ENCODE data around the gene COL18A1. TPM values are rescaled to one million over a fixed set of nuclear protein-coding genes. Genes with fewer than 3 reads are reported as not detected.

Gene COL18A1
- polyA plus RNA-seq, 1 of the 3 experiments (the other 2 are of a cell fraction) = 118 TPM

DNA sequence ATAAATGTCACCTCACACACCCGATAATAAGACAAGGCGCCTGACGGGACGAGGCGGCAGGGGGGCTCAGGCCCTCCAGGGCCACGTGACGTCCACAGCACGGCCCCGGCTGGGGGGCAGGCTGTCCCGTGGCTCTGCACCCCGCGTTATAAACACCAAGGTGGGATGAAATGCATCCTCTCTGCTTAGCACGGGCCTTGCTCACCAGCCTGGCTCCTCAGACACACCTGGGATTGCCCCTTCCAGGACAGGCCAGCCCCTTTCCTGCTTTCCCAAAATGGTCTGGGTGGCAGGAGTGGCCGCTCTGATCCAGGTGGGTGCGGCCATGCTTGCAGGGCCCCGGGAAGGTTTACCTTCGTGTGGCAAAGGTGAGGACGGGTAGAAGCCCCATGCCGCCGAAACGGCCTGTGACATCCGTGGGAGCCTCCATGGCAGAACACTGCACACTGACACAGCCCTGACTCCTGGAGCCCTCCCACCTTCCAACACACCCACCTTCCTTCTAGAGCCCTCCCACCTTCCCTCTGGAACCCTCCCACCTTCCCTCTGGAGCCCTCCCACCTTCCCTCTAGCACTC, 101.4 kb downstream of the COL18A1 start:
- WGBS (ENCODE audit: low lambda C conversion rate) = 89% methylated on average over 14 of the region's 22 CpGs
- ChIA-PET POLR2A (interaction anchor here (0.9 kb wide), 1 partner anchor 15 kb away, joined by 3 read pairs; no protein-coding TSS in a partner anchor), CTCF (interaction anchor here (0.6 to 0.8 kb wide), 2 partner anchors 10 to 28 kb away, joined by 3 read pairs; no protein-coding TSS in a partner anchor)

DNA sequence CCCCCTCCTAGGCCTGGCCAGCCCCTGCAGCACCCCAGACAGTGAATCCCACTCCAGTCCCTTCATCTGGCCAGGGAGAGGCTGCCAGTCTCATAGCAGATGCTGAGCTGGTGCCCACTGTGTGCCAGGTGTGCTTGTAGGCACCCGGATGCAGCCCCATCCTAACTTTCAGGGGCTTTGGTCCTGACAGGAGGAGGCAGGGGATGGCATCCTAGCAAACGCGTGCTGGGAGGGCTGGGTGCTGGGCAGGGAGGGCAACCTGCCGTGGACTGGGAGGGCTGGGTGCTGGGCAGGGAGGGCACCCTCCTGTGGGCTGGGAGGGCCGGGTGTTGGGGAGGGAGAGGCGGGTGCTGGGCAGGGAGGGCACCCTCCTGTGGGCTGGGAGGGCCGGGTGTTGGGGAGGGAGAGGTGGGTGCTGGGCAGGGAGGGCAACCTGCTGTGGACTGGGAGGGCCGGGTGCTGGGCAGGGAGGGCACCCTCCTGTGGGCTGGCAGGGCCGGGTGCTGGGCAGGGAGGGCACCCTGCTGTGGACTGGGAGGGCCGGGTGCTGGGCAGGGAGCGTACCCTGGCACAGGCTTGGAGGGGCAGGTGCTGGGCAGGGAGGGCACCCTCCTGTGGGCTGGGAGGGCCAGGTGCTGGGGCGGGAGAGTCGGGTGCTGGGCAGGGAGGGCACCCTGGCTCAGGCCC, 102.0 kb downstream of the COL18A1 start:
- no peak for DNase-seq
- no peak overlapping the region for H2AFZ ChIP-seq (ENCODE audit: low read depth)
- H3K36me3 ChIP-seq (replicated peaks in 1 of 2; ENCODE audit: control insufficient read depth in 1 of 2, insufficient read depth in 2 of 2, low read length in 1 of 2) = peaks cover 6 to 10% of the 10 kb centered on the region in 2 experiments
- no peaks in the 10 kb centered on the region for H4K20me1 ChIP-seq (ENCODE audit: insufficient read depth)
- H3K27ac ChIP-seq (ENCODE audit: low read depth in 2 of 2, low read length in 1 of 2) = no peak overlapping the region
- no peaks in the 10 kb centered on the region for H3K27me3 ChIP-seq (ENCODE audit: insufficient read depth)
- H3F3A ChIP-seq (replicated peaks; ENCODE audit: insufficient read depth) = peaks cover 9% of the 10 kb centered on the region
- H3K79me2 ChIP-seq (ENCODE audit: insufficient read depth) = no peaks in the 10 kb centered on the region
- CTCF ChIA-PET = no interaction called here
- H3K4me1 ChIP-seq (ENCODE audit: control insufficient read depth in 1 of 2, insufficient read depth in 2 of 2, low read depth in 1 of 2, low read length in 1 of 2) = no peaks in the 10 kb centered on the region; a peak in 1 of 4 replicates
- H3K4me3 ChIP-seq (ENCODE audit: low read depth in 2 of 2, low read length in 1 of 2) = no peak overlapping the region
- POLR2A ChIA-PET = no interaction called here
- no peaks in the 10 kb centered on the region for H3K9me2 ChIP-seq
- no peaks in the 10 kb centered on the region for H3K9me3 ChIP-seq
- no peak overlapping the region for H3K9ac ChIP-seq
- 89% methylated on average over 7 of the region's 13 CpGs for WGBS (ENCODE audit: low lambda C conversion rate)
- no peak overlapping the region for H3K4me2 ChIP-seq
- TF ChIP-seq RXRA (IDR thresholded peaks at IDR 0.05; ENCODE audit: borderline replicate concordance, low read depth) (no peak), MXI1 (IDR thresholded peaks at IDR 0.05; ENCODE audit: low read depth, low read length) (no peak), FOXJ3 (CRISPR knock-in tag; IDR thresholded peaks at IDR 0.05) (no peak), CHD2 (IDR thresholded peaks at IDR 0.05; ENCODE audit: low read length, partially characterized antibody) (no peak), TCF12 (IDR thresholded peaks at IDR 0.05) (no peak), FOSL2 (IDR thresholded peaks at IDR 0.05; ENCODE audit: borderline replicate concordance, low read depth) (no peak), TAF1 (IDR thresholded peaks at IDR 0.05; ENCODE audit: borderline replicate concordance, low read depth, low read length) (no peak), RCOR1 (IDR thresholded peaks at IDR 0.05; ENCODE audit: low read length) (no peak), RAD21 (IDR thresholded peaks at IDR 0.05; ENCODE audit: low read length) (no peak), EZH2phosphoT487 (IDR thresholded peaks at IDR 0.05; ENCODE audit: borderline replicate concordance, low read depth) (no peak)
- TF ChIP-seq, protein P1, sequence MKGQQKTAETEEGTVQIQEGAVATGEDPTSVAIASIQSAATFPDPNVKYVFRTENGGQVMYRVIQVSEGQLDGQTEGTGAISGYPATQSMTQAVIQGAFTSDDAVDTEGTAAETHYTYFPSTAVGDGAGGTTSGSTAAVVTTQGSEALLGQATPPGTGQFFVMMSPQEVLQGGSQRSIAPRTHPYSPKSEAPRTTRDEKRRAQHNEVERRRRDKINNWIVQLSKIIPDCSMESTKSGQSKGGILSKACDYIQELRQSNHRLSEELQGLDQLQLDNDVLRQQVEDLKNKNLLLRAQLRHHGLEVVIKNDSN (IDR thresholded peaks at IDR 0.05; ENCODE audit: borderline replicate concordance, low read depth) = no peak
- TF ChIP-seq, protein P2, sequence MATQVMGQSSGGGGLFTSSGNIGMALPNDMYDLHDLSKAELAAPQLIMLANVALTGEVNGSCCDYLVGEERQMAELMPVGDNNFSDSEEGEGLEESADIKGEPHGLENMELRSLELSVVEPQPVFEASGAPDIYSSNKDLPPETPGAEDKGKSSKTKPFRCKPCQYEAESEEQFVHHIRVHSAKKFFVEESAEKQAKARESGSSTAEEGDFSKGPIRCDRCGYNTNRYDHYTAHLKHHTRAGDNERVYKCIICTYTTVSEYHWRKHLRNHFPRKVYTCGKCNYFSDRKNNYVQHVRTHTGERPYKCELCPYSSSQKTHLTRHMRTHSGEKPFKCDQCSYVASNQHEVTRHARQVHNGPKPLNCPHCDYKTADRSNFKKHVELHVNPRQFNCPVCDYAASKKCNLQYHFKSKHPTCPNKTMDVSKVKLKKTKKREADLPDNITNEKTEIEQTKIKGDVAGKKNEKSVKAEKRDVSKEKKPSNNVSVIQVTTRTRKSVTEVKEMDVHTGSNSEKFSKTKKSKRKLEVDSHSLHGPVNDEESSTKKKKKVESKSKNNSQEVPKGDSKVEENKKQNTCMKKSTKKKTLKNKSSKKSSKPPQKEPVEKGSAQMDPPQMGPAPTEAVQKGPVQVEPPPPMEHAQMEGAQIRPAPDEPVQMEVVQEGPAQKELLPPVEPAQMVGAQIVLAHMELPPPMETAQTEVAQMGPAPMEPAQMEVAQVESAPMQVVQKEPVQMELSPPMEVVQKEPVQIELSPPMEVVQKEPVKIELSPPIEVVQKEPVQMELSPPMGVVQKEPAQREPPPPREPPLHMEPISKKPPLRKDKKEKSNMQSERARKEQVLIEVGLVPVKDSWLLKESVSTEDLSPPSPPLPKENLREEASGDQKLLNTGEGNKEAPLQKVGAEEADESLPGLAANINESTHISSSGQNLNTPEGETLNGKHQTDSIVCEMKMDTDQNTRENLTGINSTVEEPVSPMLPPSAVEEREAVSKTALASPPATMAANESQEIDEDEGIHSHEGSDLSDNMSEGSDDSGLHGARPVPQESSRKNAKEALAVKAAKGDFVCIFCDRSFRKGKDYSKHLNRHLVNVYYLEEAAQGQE (IDR thresholded peaks at IDR 0.05; ENCODE audit: low read depth, low read length) = no peak
- TF ChIP-seq, protein P3, sequence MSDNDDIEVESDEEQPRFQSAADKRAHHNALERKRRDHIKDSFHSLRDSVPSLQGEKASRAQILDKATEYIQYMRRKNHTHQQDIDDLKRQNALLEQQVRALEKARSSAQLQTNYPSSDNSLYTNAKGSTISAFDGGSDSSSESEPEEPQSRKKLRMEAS (IDR thresholded peaks at IDR 0.05; ENCODE audit: low read depth) = no peak

More for the DNA sequence above, 101.4 kb downstream of the COL18A1 start:
- Histone ChIP-seq H3K4me3 (ENCODE audit: low read depth in 2 of 2, low read length in 1 of 2) (no peak overlapping the region), H4K20me1 (ENCODE audit: insufficient read depth) (no peaks in the 10 kb centered on the region), H3K36me3 (replicated peaks in 1 of 2; ENCODE audit: control insufficient read depth in 1 of 2, insufficient read depth in 2 of 2, low read length in 1 of 2) (peaks cover 2 to 6% of the 10 kb centered on the region in 2 experiments), H3K27me3 (ENCODE audit: insufficient read depth) (no peaks in the 10 kb centered on the region), H3K4me1 (ENCODE audit: control insufficient read depth in 1 of 2, insufficient read depth in 2 of 2, low read depth in 1 of 2, low read length in 1 of 2) (no peaks in the 10 kb centered on the region; a peak in 1 of 4 replicates), H3K9me3 (no peaks in the 10 kb centered on the region), H3K27ac (ENCODE audit: low read depth in 2 of 2, low read length in 1 of 2) (no peak overlapping the region), H3K9ac (no peak overlapping the region), H3F3A (replicated peaks; ENCODE audit: insufficient read depth) (peaks cover 9% of the 10 kb centered on the region), H3K4me2 (no peak overlapping the region), H2AFZ (ENCODE audit: low read depth) (no peak overlapping the region), H3K9me2 (no peaks in the 10 kb centered on the region), H3K79me2 (ENCODE audit: insufficient read depth) (no peaks in the 10 kb centered on the region)
- no peak for DNase-seq
- no peak for TF ChIP-seq GATA2 (CRISPR knock-in tag; IDR thresholded peaks at IDR 0.05)
- TF ChIP-seq, protein P2 (IDR thresholded peaks at IDR 0.05; ENCODE audit: low read depth, low read length) = no peak
- TF ChIP-seq FOXM1 (IDR thresholded peaks at IDR 0.05; ENCODE audit: low read depth) = no peak
- no peak for TF ChIP-seq FOXJ3 (CRISPR knock-in tag; IDR thresholded peaks at IDR 0.05)
- no peak for TF ChIP-seq RAD21 (IDR thresholded peaks at IDR 0.05; ENCODE audit: low read length)
- TF ChIP-seq NFIC (IDR thresholded peaks at IDR 0.05; ENCODE audit: borderline replicate concordance) = no peak
